Lower leg skin (tissue), 4 donors: ENCODE results near the gene KLK2. TPM values are rescaled to one million over a fixed set of nuclear protein-coding genes. Genes with fewer than 3 reads are reported as not detected.

Source experiments
- DNase-seq, 2 donors: peaks; one replicate each; pipeline ENCODE4 v3.0.0-alpha.2; 2019; ENCODE audit warnings: low spot score in 2 of 2
- H3K4me3 ChIP-seq: fragments of 200-600 bp; sonication (generic); 2 replicates; pipeline ENCODE4 v1.5.1; 2017; ENCODE audit warnings: mild to moderate bottlenecking, low read depth; ENCODE audit not compliant: poor library complexity, severe bottlenecking
- POLR2A ChIP-seq, 2 donors: fragments of 450-650 bp; IDR thresholded peaks; one replicate each; pipeline ENCODE4 v1.6.1; 2016 to 2017; ENCODE audit warnings: antibody characterized with exemption in 2 of 2, mild to moderate bottlenecking in 1 of 2, moderate library complexity in 1 of 2
- WGBS, 2 donors: methylation state at CpG; one replicate each; pipeline ENCODE4 v1.1.5; 2018; 5-methylcytosine and 5-hydroxymethylcytosine counted together
- intact Hi-C: fragments of 100-400 bp; cut with DNase I; formaldehyde crosslinking; loops from one replicate; pipeline ENCODE4 v1.15.0; 2023; ENCODE audit warnings: low total_unique reads
- total RNA-seq, 4 donors: library from RNA; depleted of rRNA; stranded (reverse); fragments of >200 nt; gene quantifications; one replicate each; pipeline ENCODE4 v1.1.0, GENCODE V29; 2016
- TF ChIP-seq, protein P1 (sequence below), 3 donors: fragments of 450-650 bp; IDR thresholded peaks; one replicate each; pipeline ENCODE4 v1.5.1; 2016; ENCODE audit warnings: antibody characterized with exemption in 3 of 3, mild to moderate bottlenecking in 3 of 3, moderate library complexity in 2 of 3

KLK2 gene
- total RNA-seq, 4 donors from 2014 or later = 5.3 to 31.2 TPM; not detected in 2

DNA sequence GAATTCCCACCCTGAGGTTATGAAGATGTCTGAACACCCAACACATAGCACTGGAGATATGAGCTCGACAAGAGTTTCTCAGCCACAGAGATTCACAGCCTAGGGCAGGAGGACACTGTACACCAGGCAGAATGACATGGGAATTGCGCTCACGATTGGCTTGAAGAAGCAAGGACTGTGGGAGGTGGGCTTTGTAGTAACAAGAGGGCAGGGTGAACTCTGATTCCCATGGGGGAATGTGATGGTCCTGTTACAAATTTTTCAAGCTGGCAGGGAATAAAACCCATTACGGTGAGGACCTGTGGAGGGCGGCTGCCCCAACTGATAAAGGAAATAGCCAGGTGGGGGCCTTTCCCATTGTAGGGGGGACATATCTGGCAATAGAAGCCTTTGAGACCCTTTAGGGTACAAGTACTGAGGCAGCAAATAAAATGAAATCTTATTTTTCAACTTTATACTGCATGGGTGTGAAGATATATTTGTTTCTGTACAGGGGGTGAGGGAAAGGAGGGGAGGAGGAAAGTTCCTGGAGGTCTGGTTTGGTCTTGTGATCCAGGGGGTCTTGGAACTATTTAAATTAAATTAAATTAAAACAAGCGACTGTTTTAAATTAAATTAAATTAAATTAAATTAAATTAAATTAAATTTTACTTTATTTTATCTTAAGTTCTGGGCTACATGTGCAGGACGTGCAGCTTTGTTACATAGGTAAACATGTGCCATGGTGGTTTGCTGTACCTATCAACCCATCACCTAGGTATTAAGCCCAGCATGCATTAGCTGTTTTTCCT is 11.5 kb upstream of the KLK2 start:
- DNase-seq = no peak
- WGBS, 2 donors = 64 to 76% methylated on average over 7 of the region's 7 CpGs
- TF ChIP-seq POLR2A (IDR thresholded peaks at IDR 0.05) = no peak
- TF ChIP-seq, protein P1, sequence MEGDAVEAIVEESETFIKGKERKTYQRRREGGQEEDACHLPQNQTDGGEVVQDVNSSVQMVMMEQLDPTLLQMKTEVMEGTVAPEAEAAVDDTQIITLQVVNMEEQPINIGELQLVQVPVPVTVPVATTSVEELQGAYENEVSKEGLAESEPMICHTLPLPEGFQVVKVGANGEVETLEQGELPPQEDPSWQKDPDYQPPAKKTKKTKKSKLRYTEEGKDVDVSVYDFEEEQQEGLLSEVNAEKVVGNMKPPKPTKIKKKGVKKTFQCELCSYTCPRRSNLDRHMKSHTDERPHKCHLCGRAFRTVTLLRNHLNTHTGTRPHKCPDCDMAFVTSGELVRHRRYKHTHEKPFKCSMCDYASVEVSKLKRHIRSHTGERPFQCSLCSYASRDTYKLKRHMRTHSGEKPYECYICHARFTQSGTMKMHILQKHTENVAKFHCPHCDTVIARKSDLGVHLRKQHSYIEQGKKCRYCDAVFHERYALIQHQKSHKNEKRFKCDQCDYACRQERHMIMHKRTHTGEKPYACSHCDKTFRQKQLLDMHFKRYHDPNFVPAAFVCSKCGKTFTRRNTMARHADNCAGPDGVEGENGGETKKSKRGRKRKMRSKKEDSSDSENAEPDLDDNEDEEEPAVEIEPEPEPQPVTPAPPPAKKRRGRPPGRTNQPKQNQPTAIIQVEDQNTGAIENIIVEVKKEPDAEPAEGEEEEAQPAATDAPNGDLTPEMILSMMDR (IDR thresholded peaks at IDR 0.05) = no peak
- intact Hi-C loops = no loop called here
- no peak overlapping the region for H3K4me3 ChIP-seq

DNA sequence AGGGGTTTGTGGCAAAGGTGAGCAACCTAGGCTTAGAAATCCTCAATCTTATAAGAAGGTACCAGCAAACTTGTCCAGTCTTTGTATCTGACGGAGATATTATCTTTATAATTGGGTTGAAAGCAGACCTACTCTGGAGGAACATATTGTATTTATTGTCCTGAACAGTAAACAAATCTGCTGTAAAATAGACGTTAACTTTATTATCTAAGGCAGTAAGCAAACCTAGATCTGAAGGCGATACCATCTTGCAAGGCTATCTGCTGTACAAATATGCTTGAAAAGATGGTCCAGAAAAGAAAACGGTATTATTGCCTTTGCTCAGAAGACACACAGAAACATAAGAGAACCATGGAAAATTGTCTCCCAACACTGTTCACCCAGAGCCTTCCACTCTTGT is 3.8 kb upstream of the KLK2 start:
- 84 to 86% methylated on average over 4 of the region's 4 CpGs for WGBS, 2 donors
- intact Hi-C loops = no loop called here
- no peak overlapping the region for H3K4me3 ChIP-seq
- no peak for TF ChIP-seq POLR2A (IDR thresholded peaks at IDR 0.05)
- TF ChIP-seq, protein P1 (IDR thresholded peaks at IDR 0.05) = no peak
- no peak for DNase-seq

DNA sequence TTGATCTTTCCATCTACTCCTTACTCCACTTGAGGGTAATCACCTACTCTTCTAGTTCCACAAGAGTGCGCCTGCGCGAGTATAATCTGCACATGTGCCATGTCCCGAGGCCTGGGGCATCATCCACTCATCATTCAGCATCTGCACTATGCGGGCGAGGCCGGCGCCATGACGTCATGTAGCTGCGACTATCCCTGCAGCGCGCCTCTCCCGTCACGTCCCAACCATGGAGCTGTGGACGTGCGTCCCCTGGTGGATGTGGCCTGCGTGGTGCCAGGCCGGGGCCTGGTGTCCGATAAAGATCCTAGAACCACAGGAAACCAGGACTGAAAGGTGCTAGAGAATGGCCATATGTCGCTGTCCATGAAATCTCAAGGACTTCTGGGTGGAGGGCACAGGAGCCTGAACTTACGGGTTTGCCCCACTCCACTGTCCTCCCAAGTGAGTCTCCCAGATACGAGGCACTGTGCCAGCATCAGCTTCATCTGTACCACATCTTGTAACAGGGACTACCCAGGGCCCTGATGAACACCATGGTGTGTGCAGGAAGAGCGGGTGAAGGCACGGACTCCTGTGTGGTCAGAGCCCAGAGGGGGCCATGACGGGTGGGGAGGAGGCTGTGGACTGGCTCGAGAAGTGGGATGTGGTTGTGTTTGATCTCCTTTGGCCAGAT is 2.7 kb upstream of the KLK2 start:
- no peak for TF ChIP-seq POLR2A (IDR thresholded peaks at IDR 0.05)
- TF ChIP-seq, protein P1 (IDR thresholded peaks at IDR 0.05) = no peak
- 56 to 65% methylated on average over 25 to 26 of the region's 26 CpGs for WGBS, 2 donors
- intact Hi-C loops = loop anchor here (5.0 kb wide), 1 partner anchor 273 kb away; no protein-coding TSS in a partner anchor
- no peak overlapping the region for H3K4me3 ChIP-seq
- DNase-seq = no peak

DNA sequence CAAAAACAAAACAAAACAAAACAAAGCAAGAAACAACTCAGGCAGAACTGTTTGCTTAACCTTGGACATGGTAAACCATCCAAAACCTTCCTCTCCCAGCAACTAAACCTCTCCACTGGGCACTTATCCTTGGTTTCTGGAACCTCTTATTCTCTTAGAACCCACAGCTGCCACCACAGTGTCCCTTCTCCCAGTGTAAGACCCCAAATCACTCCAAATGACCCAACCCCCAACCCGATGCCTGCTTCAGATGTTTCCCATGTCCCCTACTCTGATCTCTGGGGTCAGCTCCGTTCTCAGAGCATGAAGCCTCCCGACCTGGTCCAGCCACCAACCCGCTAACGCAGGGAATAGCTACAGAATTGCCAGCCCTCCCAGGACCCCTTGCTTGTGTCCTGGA is 972 bp downstream of the KLK2 start:
- H3K4me3 ChIP-seq = no peak overlapping the region
- WGBS, 2 donors = 72 to 79% methylated on average over 5 of the region's 5 CpGs
- intact Hi-C loops = loop anchor here (5.0 kb wide), 1 partner anchor 277 kb away; no protein-coding TSS in a partner anchor
- TF ChIP-seq, protein P1 (IDR thresholded peaks at IDR 0.05) = no peak
- no peak for TF ChIP-seq POLR2A (IDR thresholded peaks at IDR 0.05)
- DNase-seq = no peak

DNA sequence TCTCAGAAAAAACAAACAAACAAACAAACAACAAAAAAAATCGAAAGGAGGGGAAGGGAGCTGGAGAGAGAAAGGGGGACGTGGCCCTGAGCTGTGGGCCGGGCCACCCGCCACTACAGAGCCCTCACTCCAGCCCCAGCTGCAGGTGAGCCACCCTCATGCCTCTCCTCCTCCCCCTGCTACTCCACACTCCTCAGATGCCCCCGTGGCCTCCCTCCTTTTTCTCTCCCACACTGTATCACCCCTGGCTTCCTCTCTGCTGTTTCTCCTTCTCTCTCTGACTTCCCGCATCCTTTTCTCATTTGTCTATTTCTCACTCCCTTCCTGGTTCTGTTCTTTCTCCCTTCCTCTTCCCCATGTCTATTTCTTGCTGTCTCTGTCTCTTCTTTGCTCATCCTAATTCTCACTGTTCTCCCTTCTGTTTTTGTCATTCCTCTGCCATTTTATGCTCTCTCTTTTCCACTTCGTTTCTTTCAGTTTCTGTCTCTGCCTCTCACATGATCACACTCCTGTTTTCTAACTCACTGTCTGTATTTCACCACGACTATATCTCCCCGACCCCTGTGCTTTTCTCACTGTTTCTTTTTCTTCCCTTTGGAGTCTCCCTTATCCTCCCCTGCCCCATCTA is 2.7 kb downstream of the KLK2 start:
- TF ChIP-seq, protein P1 (IDR thresholded peaks at IDR 0.05) = no peak
- no peak for TF ChIP-seq POLR2A (IDR thresholded peaks at IDR 0.05)
- DNase-seq = no peak
- WGBS, 2 donors = 39 to 40% methylated on average over 9 of the region's 9 CpGs
- intact Hi-C loops = no loop called here
- H3K4me3 ChIP-seq = no peak overlapping the region
